Measurements from ENCODE around the gene MYADM.

DNA sequence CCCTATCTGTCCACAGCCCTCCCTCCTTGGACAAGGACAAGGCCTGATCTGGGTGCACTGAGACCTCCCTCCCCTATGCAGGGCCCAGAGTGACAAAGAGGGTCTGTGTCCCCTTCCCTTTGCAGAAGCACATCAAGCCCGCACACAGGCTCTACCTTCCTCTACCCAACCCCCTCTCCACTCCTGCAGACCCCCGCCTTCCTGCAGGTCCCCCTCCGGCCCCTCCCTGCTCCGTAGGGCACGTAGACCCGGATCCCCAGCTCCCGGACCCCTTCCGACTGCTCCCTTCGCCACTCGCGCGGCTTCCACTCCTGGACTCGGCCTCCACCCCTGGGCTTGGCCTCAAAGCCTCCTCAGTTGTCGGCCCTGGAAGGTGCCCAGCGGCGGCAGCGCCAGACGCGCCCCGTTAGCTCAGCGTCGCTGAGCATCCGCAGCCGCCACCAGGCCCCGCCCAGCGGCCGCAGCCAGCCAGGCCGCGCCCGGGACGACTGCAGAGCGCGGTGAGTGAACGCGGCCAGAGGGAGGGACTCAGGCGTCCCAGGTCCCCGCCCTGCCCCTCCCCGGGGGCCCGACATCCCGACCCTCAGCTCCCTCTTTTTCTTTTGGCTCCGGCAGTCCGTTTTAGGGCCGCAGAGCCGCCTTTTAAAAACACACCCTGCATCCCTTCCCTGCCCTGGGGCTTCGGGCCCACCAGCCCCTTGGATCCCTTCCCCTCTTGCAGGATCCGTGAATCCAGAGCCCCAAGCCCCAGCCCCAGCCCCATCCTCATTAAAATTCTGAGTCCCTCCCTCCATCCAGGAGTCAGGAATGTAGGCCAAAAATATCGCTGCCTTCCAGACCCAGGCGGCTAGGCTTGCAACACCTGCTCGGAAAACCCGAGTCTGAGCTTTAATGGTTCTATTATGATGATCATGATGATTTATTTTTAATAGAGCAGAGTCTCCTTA is 1.5 kb upstream of the MYADM start:
- TF ChIP-seq SIN3A (IDR thresholded peaks at IDR 0.05; ENCODE audit: borderline replicate concordance, insufficient read depth, low read length) (no peak), TAF1 (IDR thresholded peaks at IDR 0.05; ENCODE audit: borderline replicate concordance, insufficient read depth, low read length) (no peak), POLR2AphosphoS5 (IDR thresholded peaks at IDR 0.05; ENCODE audit: low read depth, low read length) (no peak)
- TF ChIP-seq, protein P1, sequence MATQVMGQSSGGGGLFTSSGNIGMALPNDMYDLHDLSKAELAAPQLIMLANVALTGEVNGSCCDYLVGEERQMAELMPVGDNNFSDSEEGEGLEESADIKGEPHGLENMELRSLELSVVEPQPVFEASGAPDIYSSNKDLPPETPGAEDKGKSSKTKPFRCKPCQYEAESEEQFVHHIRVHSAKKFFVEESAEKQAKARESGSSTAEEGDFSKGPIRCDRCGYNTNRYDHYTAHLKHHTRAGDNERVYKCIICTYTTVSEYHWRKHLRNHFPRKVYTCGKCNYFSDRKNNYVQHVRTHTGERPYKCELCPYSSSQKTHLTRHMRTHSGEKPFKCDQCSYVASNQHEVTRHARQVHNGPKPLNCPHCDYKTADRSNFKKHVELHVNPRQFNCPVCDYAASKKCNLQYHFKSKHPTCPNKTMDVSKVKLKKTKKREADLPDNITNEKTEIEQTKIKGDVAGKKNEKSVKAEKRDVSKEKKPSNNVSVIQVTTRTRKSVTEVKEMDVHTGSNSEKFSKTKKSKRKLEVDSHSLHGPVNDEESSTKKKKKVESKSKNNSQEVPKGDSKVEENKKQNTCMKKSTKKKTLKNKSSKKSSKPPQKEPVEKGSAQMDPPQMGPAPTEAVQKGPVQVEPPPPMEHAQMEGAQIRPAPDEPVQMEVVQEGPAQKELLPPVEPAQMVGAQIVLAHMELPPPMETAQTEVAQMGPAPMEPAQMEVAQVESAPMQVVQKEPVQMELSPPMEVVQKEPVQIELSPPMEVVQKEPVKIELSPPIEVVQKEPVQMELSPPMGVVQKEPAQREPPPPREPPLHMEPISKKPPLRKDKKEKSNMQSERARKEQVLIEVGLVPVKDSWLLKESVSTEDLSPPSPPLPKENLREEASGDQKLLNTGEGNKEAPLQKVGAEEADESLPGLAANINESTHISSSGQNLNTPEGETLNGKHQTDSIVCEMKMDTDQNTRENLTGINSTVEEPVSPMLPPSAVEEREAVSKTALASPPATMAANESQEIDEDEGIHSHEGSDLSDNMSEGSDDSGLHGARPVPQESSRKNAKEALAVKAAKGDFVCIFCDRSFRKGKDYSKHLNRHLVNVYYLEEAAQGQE (IDR thresholded peaks at IDR 0.05; ENCODE audit: insufficient read depth in 1 of 2, low read depth in 2 of 2, low read length in 2 of 2) = no peak
